ENCODE results near the gene ASPSCR1.

Gene ASPSCR1

GRCh38 chr17:81977211-81977808 lies at the start of gene ASPSCR1:
Gene ASPSCR1 (plus strand): TSS chr17:81977629. CDS start chr17:81977647, 18 bp downstream.
- peak within 1 kb of the TSS; percentile 73 for H2AFZ ChIP-seq (ENCODE audit: low read length, unreplicated experiment)
- H3K36me3 ChIP-seq (ENCODE audit: insufficient read depth, low read length) = no peaks in the 10 kb centered on the region
- H3K4me1 ChIP-seq (ENCODE audit: control insufficient read depth, insufficient read depth, low read length, unreplicated experiment) = peaks cover 8% of the 10 kb centered on the region
- peak within 1 kb of the TSS; percentile 80 for H3K4me3 ChIP-seq (ENCODE audit: low read depth, low read length)
- no peaks in the 10 kb centered on the region for H3K79me2 ChIP-seq (ENCODE audit: control insufficient read depth, insufficient read depth, low read length, unreplicated experiment)
- peak within 1 kb of the TSS; percentile 78; the same call in 1 of the 2 replicates for H3K27ac ChIP-seq (ENCODE audit: low read depth, low read length)
- no peaks in the 10 kb centered on the region for H3K27me3 ChIP-seq (ENCODE audit: insufficient read depth, low read length)

- Histone ChIP-seq H3K4me1 (ENCODE audit: control insufficient read depth, insufficient read depth, low read length, unreplicated experiment) (peaks cover 26% of the 10 kb centered on the region), H3K27ac (ENCODE audit: low read depth, low read length) (peak within 1 kb of the TSS; percentile 88), H3K79me2 (ENCODE audit: control insufficient read depth, insufficient read depth, low read length, unreplicated experiment) (peaks cover 38% of the 10 kb centered on the region), H3K36me3 (ENCODE audit: insufficient read depth, low read length) (no peaks in the 10 kb centered on the region), H2AFZ (ENCODE audit: low read length, unreplicated experiment) (peak within 1 kb of the TSS; percentile 79), H3K27me3 (ENCODE audit: insufficient read depth, low read length) (no peaks in the 10 kb centered on the region), H3K4me3 (ENCODE audit: low read depth, low read length) (peak within 1 kb of the TSS; percentile 94)
Measured at GRCh38 chr17:81927653-81928543, 49.5 kb upstream of the ASPSCR1 start, which contains the start of gene MAFG. Gene MAFG (minus strand): TSS chr17:81927735. CDS start chr17:81923185, 4,550 bp downstream.

- Histone ChIP-seq H2AFZ (ENCODE audit: low read length, unreplicated experiment) (peak overlapping the region; percentile 79), H3K27ac (ENCODE audit: low read depth, low read length) (no peak overlapping the region), H3K36me3 (ENCODE audit: insufficient read depth, low read length) (no peaks in the 10 kb centered on the region), H3K79me2 (ENCODE audit: control insufficient read depth, insufficient read depth, low read length, unreplicated experiment) (peaks cover 31% of the 10 kb centered on the region), H3K4me1 (ENCODE audit: control insufficient read depth, insufficient read depth, low read length, unreplicated experiment) (peaks cover 22% of the 10 kb centered on the region), H3K27me3 (ENCODE audit: insufficient read depth, low read length) (no peaks in the 10 kb centered on the region), H3K4me3 (ENCODE audit: low read depth, low read length) (peak overlapping the region; percentile 85)
Measured at GRCh38 chr17:81928544-81929252, 48.7 kb upstream of the ASPSCR1 start.

GRCh38 chr17:81929253-81930141 lies 47.9 kb upstream of the ASPSCR1 start:
- Histone ChIP-seq H3K36me3 (ENCODE audit: insufficient read depth, low read length) (no peaks in the 10 kb centered on the region), H3K27ac (ENCODE audit: low read depth, low read length) (no peak overlapping the region), H2AFZ (ENCODE audit: low read length, unreplicated experiment) (no peak overlapping the region), H3K27me3 (ENCODE audit: insufficient read depth, low read length) (no peaks in the 10 kb centered on the region), H3K4me3 (ENCODE audit: low read depth, low read length) (no peak overlapping the region; the same call in 1 of the 2 replicates), H3K4me1 (ENCODE audit: control insufficient read depth, insufficient read depth, low read length, unreplicated experiment) (peaks cover 14% of the 10 kb centered on the region), H3K79me2 (ENCODE audit: control insufficient read depth, insufficient read depth, low read length, unreplicated experiment) (peaks cover 23% of the 10 kb centered on the region)

GRCh38 chr17:81930142-81931125 lies 47.0 kb upstream of the ASPSCR1 start:
- peaks cover 14% of the 10 kb centered on the region for H3K79me2 ChIP-seq (ENCODE audit: control insufficient read depth, insufficient read depth, low read length, unreplicated experiment)
- no peaks in the 10 kb centered on the region for H3K27me3 ChIP-seq (ENCODE audit: insufficient read depth, low read length)
- H3K36me3 ChIP-seq (ENCODE audit: insufficient read depth, low read length) = no peaks in the 10 kb centered on the region
- peaks cover 7% of the 10 kb centered on the region for H3K4me1 ChIP-seq (ENCODE audit: control insufficient read depth, insufficient read depth, low read length, unreplicated experiment)
- no peak overlapping the region for H2AFZ ChIP-seq (ENCODE audit: low read length, unreplicated experiment)
- no peak overlapping the region for H3K27ac ChIP-seq (ENCODE audit: low read depth, low read length)
- no peak overlapping the region for H3K4me3 ChIP-seq (ENCODE audit: low read depth, low read length)

- H3K79me2 ChIP-seq (ENCODE audit: control insufficient read depth, insufficient read depth, low read length, unreplicated experiment) = peaks cover 12% of the 10 kb centered on the region
- H3K4me1 ChIP-seq (ENCODE audit: control insufficient read depth, insufficient read depth, low read length, unreplicated experiment) = peaks cover under 1% of the 10 kb centered on the region
- H3K27ac ChIP-seq (ENCODE audit: low read depth, low read length) = no peak overlapping the region
- H3K27me3 ChIP-seq (ENCODE audit: insufficient read depth, low read length) = no peaks in the 10 kb centered on the region
- H2AFZ ChIP-seq (ENCODE audit: low read length, unreplicated experiment) = no peak overlapping the region
- H3K4me3 ChIP-seq (ENCODE audit: low read depth, low read length) = no peak overlapping the region
- no peaks in the 10 kb centered on the region for H3K36me3 ChIP-seq (ENCODE audit: insufficient read depth, low read length)
Measured at GRCh38 chr17:81931189-81931556, 46.3 kb upstream of the ASPSCR1 start.

- H3K4me1 ChIP-seq (ENCODE audit: control insufficient read depth, insufficient read depth, low read length, unreplicated experiment) = no peaks in the 10 kb centered on the region
Measured at GRCh38 chr17:81931557-81932332, 45.7 kb upstream of the ASPSCR1 start.

GRCh38 chr17:81932333-81932983 lies 45.0 kb upstream of the ASPSCR1 start:
- Histone ChIP-seq H3K4me1 (ENCODE audit: control insufficient read depth, insufficient read depth, low read length, unreplicated experiment) (no peaks in the 10 kb centered on the region), H3K79me2 (ENCODE audit: control insufficient read depth, insufficient read depth, low read length, unreplicated experiment) (peaks cover 4% of the 10 kb centered on the region), H3K4me3 (ENCODE audit: low read depth, low read length) (no peak overlapping the region), H2AFZ (ENCODE audit: low read length, unreplicated experiment) (no peak overlapping the region), H3K36me3 (ENCODE audit: insufficient read depth, low read length) (no peaks in the 10 kb centered on the region), H3K27me3 (ENCODE audit: insufficient read depth, low read length) (no peaks in the 10 kb centered on the region), H3K27ac (ENCODE audit: low read depth, low read length) (no peak overlapping the region)

More at GRCh38 chr17:81931557-81932332, 45.7 kb upstream of the ASPSCR1 start:
- Histone ChIP-seq H2AFZ (ENCODE audit: low read length, unreplicated experiment) (no peak overlapping the region), H3K36me3 (ENCODE audit: insufficient read depth, low read length) (no peaks in the 10 kb centered on the region), H3K27me3 (ENCODE audit: insufficient read depth, low read length) (no peaks in the 10 kb centered on the region), H3K79me2 (ENCODE audit: control insufficient read depth, insufficient read depth, low read length, unreplicated experiment) (peaks cover 8% of the 10 kb centered on the region), H3K4me3 (ENCODE audit: low read depth, low read length) (no peak overlapping the region), H3K27ac (ENCODE audit: low read depth, low read length) (no peak overlapping the region)
